GDM1 (cell line): ENCODE data around the gene ZNF586.
"Not testable (repeated sequence)": the region's sequence is repeated elsewhere in the genome, so short reads cannot be mapped to it uniquely, and the experiment has no call there.

Experiments used
- DNase-seq: peaks from one replicate; lab custom pipeline; 2025; lab: John Stamatoyannopoulos, UW

The ZNF586 gene

GRCh38 chr19:57796580-57796979 is 27.1 kb downstream of the ZNF586 start:
- not testable (repeated sequence) for DNase-seq

- no peak for DNase-seq
Measured at GRCh38 chr19:57800696-57801095, 31.2 kb downstream of the ZNF586 start.

- no peak for DNase-seq
Measured at GRCh38 chr19:57802269-57802668, 32.8 kb downstream of the ZNF586 start.

GRCh38 chr19:57803265-57803593 is 33.8 kb downstream of the ZNF586 start:
- DNase-seq = no peak

- peak; percentile 12 for DNase-seq
Measured at GRCh38 chr19:57803594-57804325, 34.3 kb downstream of the ZNF586 start.

GRCh38 chr19:57807541-57807940 is 38.1 kb downstream of the ZNF586 start:
- DNase-seq = no peak

- DNase-seq = not testable (repeated sequence)
Measured at GRCh38 chr19:57810410-57811295, 41.2 kb downstream of the ZNF586 start.

GRCh38 chr19:57812226-57812625 is 42.8 kb downstream of the ZNF586 start:
- DNase-seq = no peak

GRCh38 chr19:57812975-57813820 is 43.7 kb downstream of the ZNF586 start:
- DNase-seq = not testable (repeated sequence)

- DNase-seq = no peak
Measured at GRCh38 chr19:57813919-57814504, 44.5 kb downstream of the ZNF586 start.

- peak; percentile 75 for DNase-seq
Measured at GRCh38 chr19:57814505-57815246, 45.2 kb downstream of the ZNF586 start, which contains the start of gene ZNF552. Gene ZNF552, minus strand, starts transcription at chr19:57814913. Its CDS starts 170 bp downstream, at chr19:57814743.

GRCh38 chr19:57815247-57816075 is 46.0 kb downstream of the ZNF586 start:
- DNase-seq = no peak

GRCh38 chr19:57816652-57817051 is 47.2 kb downstream of the ZNF586 start:
- no peak for DNase-seq

GRCh38 chr19:57817976-57818375 is 48.5 kb downstream of the ZNF586 start:
- no peak for DNase-seq

- DNase-seq = no peak
Measured at GRCh38 chr19:57818378-57818777, 48.9 kb downstream of the ZNF586 start.

- DNase-seq = peak; percentile 76
Measured at GRCh38 chr19:57819475-57820148, 50.1 kb downstream of the ZNF586 start.

- DNase-seq = no peak
Measured at GRCh38 chr19:57820599-57820998, 51.1 kb downstream of the ZNF586 start.

GRCh38 chr19:57821095-57821494 is 51.6 kb downstream of the ZNF586 start:
- DNase-seq = not testable (repeated sequence)

GRCh38 chr19:57821501-57821900 is 52.0 kb downstream of the ZNF586 start:
- not testable (repeated sequence) for DNase-seq

GRCh38 chr19:57823155-57823554 is 53.7 kb downstream of the ZNF586 start:
- not testable (repeated sequence) for DNase-seq
